Naive thymus-derived CD4-positive, alpha-beta T cell (primary cell): ENCODE measurements around the gene SERF2. TPM values are rescaled to one million over a fixed set of nuclear protein-coding genes. Genes with fewer than 3 reads are reported as not detected.
A peak's percentile ranks its signal among the peaks of the same experiment; 100 is the strongest.

ENCODE experiments used
- ATAC-seq: fragments of 150-1000 bp; cut with Tn5 transposase; 2 replicates; pipeline ENCODE4 v1.10.0; 2021; ENCODE audit warnings: mild to moderate bottlenecking, moderate library complexity
- CTCF ChIA-PET: fragments of 350-600 bp; sonication (Branson Sonifier 250); formaldehyde crosslinking; loops from one replicate; lab custom pipeline; 2021; ENCODE audit warnings: antibody characterized with exemption; lab: Charles Lee
- POLR2A ChIA-PET: fragments of 350-600 bp; sonication (Branson Sonifier 250); formaldehyde crosslinking; loops from one replicate; lab custom pipeline; 2021; ENCODE audit warnings: antibody characterized with exemption, inconsistent platforms; lab: Charles Lee
- DNase-seq, 9 donors: peaks; one replicate each; pipeline versions ENCODE4 v3.0.0 to v3.0.0-alpha.2; 2020 to 2022; ENCODE audit warnings: mixed read lengths in 1 of 9
- H3K27ac ChIP-seq: one replicate; pipeline ENCODE4 v1.7.0; 2013; ENCODE audit warnings: mild to moderate bottlenecking, low read depth, low read length, moderate library complexity
- H3K27me3 ChIP-seq, 2 donors: one replicate each; pipeline ENCODE4 v1.7.0; 2013; ENCODE audit warnings: low read length in 2 of 2, mild to moderate bottlenecking in 2 of 2, moderate library complexity in 2 of 2; ENCODE audit not compliant: control insufficient read depth in 2 of 2, insufficient read depth in 2 of 2
- H3K36me3 ChIP-seq, 3 experiments: 1 replicate in 2 of 3; 2 replicates in 1 of 3; pipeline ENCODE4 v1.7.0; 2013; ENCODE audit warnings: low read length in 3 of 3, mild to moderate bottlenecking in 3 of 3, moderate library complexity in 1 of 3; ENCODE audit not compliant: insufficient read depth in 3 of 3, control insufficient read depth in 2 of 3
- H3K4me1 ChIP-seq, 2 donors: one replicate each; pipeline ENCODE4 v1.7.0; 2013; ENCODE audit warnings: low read length in 2 of 2, mild to moderate bottlenecking in 2 of 2, moderate library complexity in 1 of 2; ENCODE audit not compliant: control insufficient read depth in 2 of 2, insufficient read depth in 2 of 2
- H3K4me3 ChIP-seq: 2 replicates; pipeline ENCODE4 v1.7.0; 2013; ENCODE audit warnings: mild to moderate bottlenecking, low read length
- H3K9me3 ChIP-seq, 3 experiments: 1 replicate in 2 of 3; 2 replicates in 1 of 3; pipeline ENCODE4 v1.7.0; 2013; ENCODE audit warnings: low read length in 3 of 3; ENCODE audit not compliant: control insufficient read depth in 2 of 3
- H3K27ac Mint-ChIP-seq, 9 donors: one replicate each; pipeline ENCODE4 v1.8.0; 2020 to 2022; ENCODE audit warnings: mixed read lengths in 9 of 9, mild to moderate bottlenecking in 8 of 9, moderate library complexity in 5 of 9, inconsistent platforms in 2 of 9
- H3K27me3 Mint-ChIP-seq, 5 donors: one replicate each; pipeline ENCODE4 v1.8.0; 2021 to 2022; ENCODE audit warnings: mixed read lengths in 5 of 5, mild to moderate bottlenecking in 1 of 5
- H3K36me3 Mint-ChIP-seq, 5 donors: one replicate each; pipeline ENCODE4 v1.8.0; 2020 to 2022; ENCODE audit warnings: mixed read lengths in 5 of 5, mild to moderate bottlenecking in 3 of 5, inconsistent platforms in 1 of 5
- H3K4me1 Mint-ChIP-seq, 7 donors: one replicate each; pipeline ENCODE4 v1.8.0; 2020 to 2022; ENCODE audit warnings: mixed read lengths in 7 of 7, mild to moderate bottlenecking in 3 of 7, inconsistent platforms in 1 of 7
- H3K4me3 Mint-ChIP-seq, 10 donors: one replicate each; pipeline ENCODE4 v1.8.0; 2020 to 2022; ENCODE audit warnings: mild to moderate bottlenecking in 10 of 10, mixed read lengths in 10 of 10, moderate library complexity in 6 of 10, inconsistent platforms in 2 of 10
- H3K9me3 Mint-ChIP-seq, 11 donors: one replicate each; pipeline ENCODE4 v1.8.0; 2020 to 2022; ENCODE audit warnings: mixed read lengths in 11 of 11, mild to moderate bottlenecking in 4 of 11, inconsistent platforms in 1 of 11, moderate library complexity in 1 of 11
- intact Hi-C, 2 donors: fragments of 100-400 bp; cut with micrococcal nuclease; formaldehyde crosslinking; loops; one replicate each; pipeline ENCODE4 v1.15.1; 2023
- polyA plus RNA-seq, 2 donors: library from polyadenylated mRNA; unstranded; fragments of 300-500 nt; fragmentation: Illumina TruSeq; gene quantifications; one replicate each; pipeline ENCODE4 v1.2.3, GENCODE V29; 2021
- total RNA-seq, 6 experiments: library from RNA in 5 of 6; stranded (reverse) in 5 of 6; gene quantifications; 1 replicate in 5 of 6; 2 replicates in 1 of 6; pipeline ENCODE4 v1.2.3 and lab custom pipeline; 2021 to 2026

Gene SERF2
- total and polyA plus RNA-seq, 7 experiments from 2014 or later, result 358 to 2,070 (median 569) TPM

DNA sequence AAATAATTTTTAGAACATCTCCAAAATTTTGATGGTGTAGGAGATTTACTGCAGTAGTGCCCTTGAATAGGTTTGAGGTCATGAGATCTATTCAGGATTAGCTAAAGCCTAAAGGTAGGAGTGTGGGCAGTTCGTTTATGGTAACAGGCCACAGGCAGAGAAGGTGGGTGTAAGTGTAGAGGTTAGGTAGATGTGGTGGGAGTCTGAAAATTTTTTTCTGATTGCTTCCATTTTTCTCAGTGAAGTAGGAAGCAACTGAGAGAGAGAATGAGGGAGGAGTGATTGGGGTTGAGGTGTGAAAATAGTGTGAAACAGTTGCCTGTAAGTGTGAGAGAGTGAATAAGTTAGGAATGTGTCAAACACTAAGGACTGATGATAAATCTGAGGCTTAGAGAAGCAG is 13.1 kb upstream of the SERF2 start:
- intact Hi-C loops, result no loop called here
- ATAC-seq (no peak), DNase-seq (no peak)
- Histone ChIP-seq H3K27me3 (no peaks in the 10 kb centered on the region), H3K27ac (no peak overlapping the region), H3K9me3 (no peaks in the 10 kb centered on the region), H3K36me3 (no peaks in the 10 kb centered on the region), H3K4me1 (peaks cover 0 to 9% of the 10 kb centered on the region in 2 donors), H3K4me3 (no peak overlapping the region)
- peak overlapping the region in 6 of 9 donors; percentile 14 to 92 (median 55) for H3K27ac Mint-ChIP-seq
- H3K4me1 Mint-ChIP-seq, result peaks cover 5 to 23% (median 11%) of the 10 kb centered on the region in 7 donors
- H3K4me3 Mint-ChIP-seq, result peak overlapping the region in 1 of 10 donors; percentile 18
- H3K27me3 Mint-ChIP-seq, result peaks cover 0 to 13% (median 0%) of the 10 kb centered on the region in 5 donors
- H3K9me3 Mint-ChIP-seq, result no peaks in the 10 kb centered on the region
- H3K36me3 Mint-ChIP-seq, result peaks cover 0 to 1% (median 0%) of the 10 kb centered on the region in 5 donors
- ChIA-PET CTCF (interaction anchor here (1.6 kb wide), 1 partner anchor 11 kb away, joined by 3 read pairs; no protein-coding TSS in a partner anchor), POLR2A (interaction anchor here (0.6 to 4.9 kb wide), 2 partner anchors 13 to 17 kb away, joined by 4 to 28 read pairs; partner anchors contain the start of gene SERF2)

- peak overlapping the region in 2 of 9 donors; percentile 14 to 38 for H3K27ac Mint-ChIP-seq
- Histone ChIP-seq H3K9me3 (no peaks in the 10 kb centered on the region), H3K27ac (no peak overlapping the region), H3K36me3 (peaks cover 0 to 18% (median 7%) of the 10 kb centered on the region in 3 experiments), H3K4me1 (peaks cover 9 to 12% of the 10 kb centered on the region in 2 donors), H3K4me3 (no peak overlapping the region), H3K27me3 (no peaks in the 10 kb centered on the region)
- no peak for DNase-seq
- ATAC-seq, result no peak
- H3K4me3 Mint-ChIP-seq, result no peak overlapping the region
- peaks cover 6 to 12% (median 9%) of the 10 kb centered on the region in 5 donors for H3K36me3 Mint-ChIP-seq
- H3K4me1 Mint-ChIP-seq, result peaks cover 18 to 27% (median 22%) of the 10 kb centered on the region in 7 donors
- CTCF ChIA-PET, result interaction anchor here (0.5 to 1.3 kb wide), 2 partner anchors 10 to 20 kb away, joined by 3 read pairs; no protein-coding TSS in a partner anchor
- peaks cover 0 to 2% (median 0%) of the 10 kb centered on the region in 5 donors for H3K27me3 Mint-ChIP-seq
- POLR2A ChIA-PET, result interaction anchor here (0.8 to 1.6 kb wide), 3 partner anchors 12 to 40 kb away, joined by 3 to 10 read pairs (median 7); partner anchors contain the start of gene ELL3
- intact Hi-C loops, result no loop called here
- no peaks in the 10 kb centered on the region for H3K9me3 Mint-ChIP-seq
Observed at GRCh38 chr15:43789409-43789808, 2.7 kb upstream of the SERF2 start.

DNA sequence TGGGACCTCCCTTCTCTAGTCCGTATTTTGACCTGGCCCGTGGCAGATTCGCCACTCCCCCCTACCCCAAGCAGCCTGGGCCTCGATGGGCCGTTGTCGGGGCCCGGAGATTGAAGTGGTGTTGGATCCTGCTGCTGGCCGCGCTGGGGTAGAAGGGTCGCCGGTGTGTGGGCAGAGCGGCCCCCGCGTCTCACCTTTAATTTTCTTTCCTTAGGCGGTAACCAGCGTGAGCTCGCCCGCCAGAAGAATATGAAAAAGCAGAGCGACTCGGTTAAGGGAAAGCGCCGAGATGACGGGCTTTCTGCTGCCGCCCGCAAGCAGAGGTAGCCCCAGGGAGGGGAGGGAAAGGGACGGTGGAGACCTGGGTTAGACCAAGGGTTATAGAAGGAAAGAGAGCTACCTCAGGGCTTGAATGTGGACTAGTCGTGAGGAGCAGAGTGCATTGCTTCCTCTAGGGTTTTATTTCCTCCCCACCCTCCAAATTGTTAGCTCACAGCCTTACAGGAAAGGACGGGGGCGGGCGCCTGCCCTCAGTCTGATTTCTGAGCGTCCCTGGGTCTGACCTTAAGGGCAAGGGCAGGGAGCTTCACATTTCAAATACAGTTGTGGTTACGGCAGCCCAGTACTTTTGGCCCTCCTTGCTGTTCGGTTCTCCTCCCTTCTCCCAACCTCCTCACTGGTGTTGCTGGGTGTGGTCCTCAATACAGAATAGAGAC is 799 bp downstream of the SERF2 start:
- peak overlapping the region; percentile 91 to 99 (median 98) for H3K27ac Mint-ChIP-seq
- no peaks in the 10 kb centered on the region for H3K9me3 Mint-ChIP-seq
- H3K27ac ChIP-seq, result peak overlapping the region; percentile 100
- peak overlapping the region; percentile 98 for H3K4me3 ChIP-seq
- H3K4me3 Mint-ChIP-seq, result peak overlapping the region; percentile 93 to 98 (median 96)
- peaks cover 9 to 50% (median 16%) of the 10 kb centered on the region in 3 experiments for H3K36me3 ChIP-seq
- H3K27me3 Mint-ChIP-seq, result peaks cover 0 to 2% (median 0%) of the 10 kb centered on the region in 5 donors
- intact Hi-C loops, result loop anchor here (1.0 to 10.0 kb wide), 7 partner anchors 7 to 1298 kb away; partner anchors contain the start of genes HYPK (in 2 of the 2), MFAP1 (in 2 of the 2), PDIA3 (in 2 of the 2) and SERINC4 (in 2 of the 2)
- H3K4me1 Mint-ChIP-seq, result peaks cover 33 to 54% (median 48%) of the 10 kb centered on the region in 7 donors
- peaks cover 9 to 35% (median 29%) of the 10 kb centered on the region in 5 donors for H3K36me3 Mint-ChIP-seq
- H3K4me1 ChIP-seq, result peaks cover 9 to 22% of the 10 kb centered on the region in 2 donors
- DNase-seq (peak in 6 of 9 donors; percentile 17 to 48 (median 20)), ATAC-seq (no peak)
- ChIA-PET POLR2A (interaction anchor here (0.6 to 5.6 kb wide), 14 partner anchors 10 to 1407 kb away, joined by 3 to 42 read pairs (median 4); partner anchors contain the start of genes ELL3, MFAP1 and PDIA3), CTCF (interaction anchor here (0.6 to 2.0 kb wide), 4 partner anchors 10 to 712 kb away, joined by 4 to 5 read pairs (median 5); partner anchors contain the start of gene ELL3)
- H3K27me3 ChIP-seq, result no peaks in the 10 kb centered on the region
- no peaks in the 10 kb centered on the region for H3K9me3 ChIP-seq

DNA sequence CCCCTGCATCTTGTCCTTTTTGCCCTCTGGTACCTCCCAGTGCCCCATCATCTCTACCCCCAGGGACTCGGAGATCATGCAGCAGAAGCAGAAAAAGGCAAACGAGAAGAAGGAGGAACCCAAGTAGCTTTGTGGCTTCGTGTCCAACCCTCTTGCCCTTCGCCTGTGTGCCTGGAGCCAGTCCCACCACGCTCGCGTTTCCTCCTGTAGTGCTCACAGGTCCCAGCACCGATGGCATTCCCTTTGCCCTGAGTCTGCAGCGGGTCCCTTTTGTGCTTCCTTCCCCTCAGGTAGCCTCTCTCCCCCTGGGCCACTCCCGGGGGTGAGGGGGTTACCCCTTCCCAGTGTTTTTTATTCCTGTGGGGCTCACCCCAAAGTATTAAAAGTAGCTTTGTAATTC is 1.5 kb downstream of the SERF2 start:
- H3K4me1 ChIP-seq, result peaks cover 9 to 22% of the 10 kb centered on the region in 2 donors
- peaks cover 9 to 56% (median 16%) of the 10 kb centered on the region in 3 experiments for H3K36me3 ChIP-seq
- peaks cover 9 to 39% (median 35%) of the 10 kb centered on the region in 5 donors for H3K36me3 Mint-ChIP-seq
- CTCF ChIA-PET, result interaction anchor here (0.6 to 2.0 kb wide), 5 partner anchors 11 to 711 kb away, joined by 3 to 5 read pairs (median 5); partner anchors contain the start of gene ELL3
- H3K27me3 ChIP-seq, result no peaks in the 10 kb centered on the region
- ATAC-seq, result no peak
- peaks cover 0 to 2% (median 0%) of the 10 kb centered on the region in 5 donors for H3K27me3 Mint-ChIP-seq
- peak overlapping the region; percentile 91 to 99 (median 98) for H3K27ac Mint-ChIP-seq
- H3K4me1 Mint-ChIP-seq, result peaks cover 37 to 61% (median 54%) of the 10 kb centered on the region in 7 donors
- no peaks in the 10 kb centered on the region for H3K9me3 ChIP-seq
- no peak for DNase-seq
- H3K9me3 Mint-ChIP-seq, result no peaks in the 10 kb centered on the region
- peak overlapping the region; percentile 98 for H3K4me3 ChIP-seq
- H3K27ac ChIP-seq, result peak overlapping the region; percentile 100
- intact Hi-C loops, result loop anchor here in 1 of 2 donors (2.0 to 10.0 kb wide), 3 partner anchors 46 to 1299 kb away; partner anchors contain the start of genes GOLM2, PDIA3, SNAP23 and ZNF106
- POLR2A ChIA-PET, result interaction anchor here (0.9 to 5.6 kb wide), 13 partner anchors 10 to 1407 kb away, joined by 3 to 42 read pairs (median 4); partner anchors contain the start of genes ELL3, MFAP1 and PDIA3
- H3K4me3 Mint-ChIP-seq, result peak overlapping the region; percentile 93 to 98 (median 96)

- H3K4me3 Mint-ChIP-seq, result peak overlapping the region; percentile 67 to 98 (median 96)
- POLR2A ChIA-PET, result interaction anchor here (0.6 to 5.6 kb wide), 6 partner anchors 10 to 48 kb away, joined by 3 to 42 read pairs (median 8); partner anchors contain the start of genes ELL3, MFAP1 and PDIA3
Observed at GRCh38 chr15:43794269-43795037, 2.3 kb downstream of the SERF2 start.

More at GRCh38 chr15:43794269-43795037, 2.3 kb downstream of the SERF2 start:
- Histone ChIP-seq H3K9me3 (no peaks in the 10 kb centered on the region), H3K27ac (peak overlapping the region; percentile 100), H3K4me1 (peaks cover 9 to 23% of the 10 kb centered on the region in 2 donors), H3K36me3 (peaks cover 9 to 64% (median 16%) of the 10 kb centered on the region in 3 experiments), H3K27me3 (no peaks in the 10 kb centered on the region), H3K4me3 (no peak overlapping the region)
- ATAC-seq (no peak), DNase-seq (no peak)
- H3K27ac Mint-ChIP-seq, result peak overlapping the region; percentile 82 to 99 (median 97)
- peaks cover 0 to 2% (median 0%) of the 10 kb centered on the region in 5 donors for H3K27me3 Mint-ChIP-seq
- intact Hi-C loops, result loop anchor here in 1 of 2 donors (5.0 to 10.0 kb wide), 2 partner anchors 47 to 1300 kb away; partner anchors contain the start of genes PDIA3, SNAP23 and ZNF106
- peaks cover 13 to 46% (median 40%) of the 10 kb centered on the region in 5 donors for H3K36me3 Mint-ChIP-seq
- peaks cover 41 to 67% (median 59%) of the 10 kb centered on the region in 7 donors for H3K4me1 Mint-ChIP-seq
- CTCF ChIA-PET, result interaction anchor here (1.1 to 2.0 kb wide), 2 partner anchors 17 to 18 kb away, joined by 3 to 5 read pairs; partner anchors contain the start of gene ELL3
- no peaks in the 10 kb centered on the region for H3K9me3 Mint-ChIP-seq
